KBM-7 (cell line): ENCODE results near the gene CEMIP.

ENCODE experiments used
- DNase-seq: peaks from one replicate; pipeline ENCODE4 v3.0.0-alpha.2; 2015
- in situ Hi-C: fragments of 300-500 bp; cut with MboI; formaldehyde crosslinking; loops from 2 replicates; pipeline ENCODE4 v1.14.3; 2020; ENCODE audit warnings: low sequenced_read_pairs, low pct_unique_long_range_greater_than_20kb, mixed read lengths

The CEMIP gene

DNA sequence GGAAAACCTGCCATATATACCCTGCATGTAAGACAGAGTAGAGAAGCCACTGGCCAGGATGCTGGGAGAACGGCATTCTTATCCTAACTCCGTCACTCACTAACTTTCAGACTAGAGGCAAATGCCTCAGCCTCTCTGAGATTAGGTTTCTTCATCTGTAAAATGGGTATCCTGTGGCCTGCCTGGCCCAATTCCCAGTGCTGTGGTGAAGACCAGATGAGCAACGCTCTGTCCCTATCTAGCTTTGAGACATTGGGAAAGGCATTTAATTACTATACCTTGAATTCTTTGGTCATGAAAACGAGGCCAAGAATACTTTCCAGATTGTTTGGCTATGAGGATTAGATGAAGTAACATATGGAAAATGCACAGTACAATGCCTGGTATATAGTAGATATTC lies 35.9 kb downstream of the CEMIP start:
- in situ Hi-C loops = no loop called here
- DNase-seq = no peak

DNA sequence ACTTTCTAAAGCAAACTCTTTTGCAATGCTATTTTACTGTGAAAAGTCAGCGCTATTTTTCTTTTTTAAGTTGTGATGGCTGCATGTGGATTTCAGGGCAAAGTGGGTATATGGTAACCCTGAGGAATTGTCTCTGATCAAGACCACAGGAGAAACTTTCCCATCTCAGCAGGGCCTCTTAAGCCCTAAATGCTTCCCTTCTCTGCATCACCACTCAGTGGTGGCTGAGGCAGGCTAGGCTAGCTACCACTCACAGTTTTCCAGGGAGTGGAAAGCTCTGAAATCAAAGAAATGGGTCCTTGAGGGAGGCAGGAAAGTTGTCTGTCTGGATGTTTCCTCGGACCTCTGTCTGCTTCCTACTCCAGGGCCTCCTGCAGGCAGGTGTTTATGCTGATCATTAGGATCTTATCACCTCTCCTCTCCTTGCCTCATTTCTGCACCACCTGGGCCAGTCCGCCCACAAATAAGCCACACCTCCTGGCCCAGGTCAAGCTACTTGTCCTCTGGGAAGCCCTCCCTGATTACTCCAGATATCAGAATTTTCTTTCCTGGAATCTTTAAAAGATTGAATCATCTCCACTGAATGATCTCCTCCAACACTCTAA lies 37.0 kb downstream of the CEMIP start:
- DNase-seq = no peak
- in situ Hi-C loops = no loop called here

DNA sequence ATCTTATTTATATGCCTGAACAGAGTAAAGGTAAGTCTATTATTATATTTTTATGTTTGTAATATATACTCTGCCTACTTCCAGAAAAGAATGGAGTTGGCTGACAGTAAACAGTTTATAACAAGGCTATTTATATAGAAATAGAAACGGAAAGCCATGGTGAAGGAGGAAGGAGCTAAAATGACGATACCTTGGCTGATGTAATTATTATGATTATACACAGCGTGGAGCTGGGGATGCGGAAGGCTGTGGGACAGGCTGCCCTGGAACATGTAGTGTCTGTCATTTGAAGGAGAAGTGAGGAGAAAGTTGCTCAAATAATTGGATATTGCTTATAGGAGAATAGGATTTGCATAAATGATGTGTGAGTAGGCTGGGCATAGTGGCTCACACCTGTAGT lies 37.8 kb downstream of the CEMIP start:
- no peak for DNase-seq
- in situ Hi-C loops = no loop called here

DNA sequence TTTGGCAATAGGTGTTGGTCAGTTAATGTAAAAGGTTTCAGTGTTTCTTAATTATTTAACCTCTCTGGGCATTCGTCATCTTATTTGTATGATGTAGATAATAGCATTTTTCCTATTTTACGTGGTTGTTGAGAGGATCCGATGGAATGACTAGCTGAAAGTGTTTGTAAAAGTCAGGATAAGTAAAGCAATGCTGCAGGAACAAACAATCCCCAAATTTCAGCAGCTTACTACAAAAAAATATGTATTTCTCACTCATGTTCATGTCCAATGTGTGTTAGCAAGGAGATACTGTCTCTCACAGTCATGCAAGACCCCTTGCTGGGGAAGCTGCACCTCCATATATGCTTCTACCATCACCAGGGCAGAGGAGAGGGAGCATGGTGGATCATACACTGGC lies 38.7 kb downstream of the CEMIP start:
- no peak for DNase-seq
- in situ Hi-C loops = no loop called here

DNA sequence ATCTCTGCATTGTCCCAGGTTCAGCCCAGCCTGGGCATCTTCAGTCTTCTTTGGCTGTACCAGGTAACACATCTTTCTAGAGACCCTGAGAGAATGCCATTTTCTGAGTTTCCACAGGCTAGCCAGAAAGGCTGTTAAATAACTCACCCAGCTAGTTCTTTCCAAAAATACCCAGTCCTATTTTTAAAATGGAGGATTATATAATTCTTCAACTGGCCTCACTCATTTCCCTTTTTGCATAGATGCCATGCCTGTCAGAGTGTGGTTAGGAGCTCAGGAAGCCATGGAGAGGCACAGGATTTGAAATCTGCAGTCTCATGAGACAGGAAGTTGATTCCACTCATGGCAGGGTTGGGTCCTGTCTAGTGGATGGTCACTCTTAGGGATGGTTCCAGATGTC lies 39.8 kb downstream of the CEMIP start:
- in situ Hi-C loops = no loop called here
- DNase-seq = peak; percentile 28

DNA sequence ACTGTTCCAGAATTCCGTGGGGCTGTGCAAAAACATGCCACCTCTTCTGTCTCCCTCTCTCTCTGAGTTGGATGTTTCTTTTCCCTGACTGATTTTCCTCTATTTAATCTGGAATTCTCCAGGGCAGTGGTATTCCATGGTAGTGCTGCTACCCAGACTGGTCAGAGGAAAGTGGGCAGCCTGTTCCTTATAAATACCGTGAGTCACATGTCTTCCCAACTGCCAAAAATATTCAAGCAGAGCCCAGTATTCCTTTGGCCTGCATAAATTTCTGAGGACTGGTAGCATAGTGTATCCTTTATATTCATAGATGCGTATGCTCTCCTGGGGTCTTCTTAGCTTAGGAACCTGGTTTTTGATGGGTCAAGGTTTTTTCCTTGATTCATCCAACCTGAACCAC lies 40.9 kb downstream of the CEMIP start:
- in situ Hi-C loops = no loop called here
- DNase-seq = no peak

DNA sequence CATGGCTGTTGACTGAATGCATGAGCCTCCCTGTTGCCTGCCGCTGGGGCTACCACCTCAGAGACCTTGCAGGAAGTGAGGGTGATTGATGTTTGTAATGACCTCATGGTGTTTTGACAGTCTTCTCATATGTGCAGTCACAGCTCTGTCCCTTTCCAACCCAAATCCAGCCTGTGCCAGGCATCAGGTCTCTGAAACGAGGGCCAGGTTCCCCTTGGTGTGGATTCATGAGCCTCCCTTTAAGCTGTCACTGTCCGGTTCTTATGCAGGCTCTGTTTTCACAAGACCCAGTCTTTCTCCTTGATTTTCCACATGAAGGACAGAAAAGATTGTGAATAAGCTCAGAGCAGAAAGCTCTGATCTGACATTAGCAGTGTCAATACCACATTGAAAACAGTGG lies 43.1 kb downstream of the CEMIP start:
- in situ Hi-C loops = no loop called here
- no peak for DNase-seq

DNA sequence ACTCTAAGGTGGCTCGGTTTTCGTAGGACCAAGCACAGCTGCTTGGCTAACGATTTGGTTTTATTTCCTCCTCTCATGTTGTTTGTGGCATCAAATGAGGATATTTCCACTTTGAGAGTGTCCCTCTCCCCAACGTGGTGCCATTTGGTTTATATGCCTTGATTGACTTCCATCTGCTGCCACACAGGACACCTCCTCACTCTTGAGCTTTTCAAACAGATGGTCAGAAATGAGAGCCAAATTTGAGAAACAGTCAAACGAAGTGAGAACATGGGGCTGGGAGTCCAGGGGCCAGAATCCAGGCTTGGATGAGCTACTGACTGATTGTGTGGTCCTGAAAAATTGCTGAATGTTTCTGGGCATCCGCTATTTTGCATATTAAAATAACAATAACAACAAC lies 43.5 kb downstream of the CEMIP start:
- no peak for DNase-seq

DNA sequence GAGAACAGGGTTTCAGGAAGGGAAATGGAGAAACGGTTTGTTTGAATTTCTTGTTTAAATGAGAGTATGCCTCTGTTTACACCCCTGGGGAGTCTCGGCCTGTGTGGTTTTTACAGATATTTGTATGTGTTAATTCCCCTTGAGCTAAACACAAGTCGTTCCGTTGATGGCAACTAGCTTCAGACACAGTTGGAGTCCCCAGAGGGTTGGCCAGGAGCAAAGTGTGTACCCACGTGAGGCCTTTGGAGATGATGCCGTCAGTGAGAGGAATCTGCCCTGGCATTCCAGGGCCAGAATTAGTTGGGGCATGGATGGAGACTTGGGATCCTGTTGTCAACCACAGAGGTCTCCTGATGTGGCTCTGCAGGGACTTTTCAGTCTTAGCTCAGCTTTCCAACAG lies 44.0 kb downstream of the CEMIP start:
- in situ Hi-C loops = no loop called here
- DNase-seq = no peak

More for the DNA sequence above, 43.5 kb downstream of the CEMIP start:
- in situ Hi-C loops = no loop called here

DNA sequence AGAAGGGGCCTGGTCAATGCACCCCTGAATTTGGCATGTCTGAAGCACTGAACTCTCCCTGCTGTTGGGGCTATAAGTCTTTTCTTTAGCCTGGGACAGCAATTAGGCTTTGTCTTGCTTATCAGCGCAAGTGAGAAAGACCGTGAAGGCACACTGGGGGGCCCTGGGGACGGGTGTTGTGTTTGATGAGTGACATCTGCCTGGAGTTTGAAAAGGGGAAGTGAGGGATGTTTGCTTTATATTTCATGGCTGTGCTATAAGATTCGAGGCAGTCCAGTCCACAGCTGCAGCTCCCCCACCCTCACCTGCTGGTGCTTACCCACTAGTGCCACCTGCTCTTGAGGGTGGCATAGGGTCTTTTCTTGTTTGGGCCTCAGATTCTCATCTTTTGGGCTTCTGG lies 44.8 kb downstream of the CEMIP start:
- in situ Hi-C loops = no loop called here
- peak; percentile 12 for DNase-seq

DNA sequence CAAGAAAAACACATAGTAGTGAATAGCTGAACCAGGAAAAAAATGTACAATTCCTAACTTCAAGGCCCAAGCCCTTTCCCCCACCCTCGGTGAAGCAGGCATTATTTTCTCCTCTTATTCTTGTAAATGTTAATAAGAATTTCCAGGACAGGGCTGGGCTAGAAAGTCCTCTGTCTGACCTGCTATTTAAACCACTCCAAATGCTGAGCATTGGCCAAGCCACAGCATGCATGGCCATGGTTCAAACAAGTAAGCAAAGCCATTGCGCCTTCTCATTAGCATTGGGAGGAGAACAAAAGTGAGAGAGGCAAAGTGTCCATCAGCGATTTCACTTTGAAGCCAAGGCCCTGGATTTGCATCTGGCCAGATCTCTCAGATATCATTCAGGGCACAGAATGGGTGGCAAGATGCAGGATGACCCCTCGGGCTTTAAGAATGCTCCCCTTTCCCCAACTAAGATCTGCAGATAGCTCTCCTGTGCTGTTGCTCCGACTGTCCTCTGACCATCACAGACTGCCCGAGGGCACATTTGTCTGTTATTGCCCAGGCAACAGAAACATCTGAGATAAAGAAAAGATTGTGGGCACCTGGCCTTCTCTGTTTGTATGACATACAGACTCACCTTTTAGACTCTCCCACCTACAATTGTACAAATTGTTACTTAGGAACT lies 46.3 kb downstream of the CEMIP start:
- in situ Hi-C loops = no loop called here
- no peak for DNase-seq

DNA sequence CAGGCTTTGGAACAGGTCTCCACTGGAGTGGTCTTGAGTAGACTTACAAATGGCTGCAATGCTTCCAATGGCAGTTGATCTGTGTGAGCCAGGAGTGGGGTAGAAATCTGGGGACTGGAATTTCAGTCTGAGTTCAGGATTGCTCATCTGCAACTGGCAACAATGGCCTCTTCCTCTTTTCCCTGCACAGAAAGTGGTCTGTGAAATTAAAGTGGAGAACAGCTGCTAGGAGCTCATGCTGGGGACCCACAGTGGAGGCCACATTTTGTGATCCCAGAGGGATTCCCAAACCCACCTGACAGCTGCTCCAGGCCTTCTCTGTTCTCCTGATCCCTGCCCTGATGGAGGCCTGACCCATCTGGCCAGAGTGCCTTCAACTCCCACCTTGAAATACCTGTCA lies 49.6 kb downstream of the CEMIP start:
- DNase-seq = peak; percentile 13
- in situ Hi-C loops = no loop called here

DNA sequence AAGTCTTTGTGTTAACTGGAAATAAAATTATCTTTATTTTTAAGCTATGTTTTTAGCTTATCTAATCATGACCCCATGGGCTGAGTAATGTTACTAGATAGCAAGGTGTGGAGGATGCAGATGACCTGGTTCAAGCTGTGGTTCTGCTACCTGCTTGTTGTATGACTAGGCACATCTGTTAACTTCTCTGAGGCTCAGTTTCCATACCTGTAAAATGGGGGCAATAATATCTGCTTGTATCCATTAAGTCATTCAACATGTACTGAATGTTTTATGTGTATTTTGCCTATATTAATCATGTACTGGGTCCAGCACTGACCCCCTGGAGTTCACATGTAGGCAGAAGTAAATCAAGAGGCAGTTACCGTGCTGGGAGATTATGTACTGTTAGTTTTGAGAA lies 51.5 kb downstream of the CEMIP start:
- in situ Hi-C loops = no loop called here
- no peak for DNase-seq

DNA sequence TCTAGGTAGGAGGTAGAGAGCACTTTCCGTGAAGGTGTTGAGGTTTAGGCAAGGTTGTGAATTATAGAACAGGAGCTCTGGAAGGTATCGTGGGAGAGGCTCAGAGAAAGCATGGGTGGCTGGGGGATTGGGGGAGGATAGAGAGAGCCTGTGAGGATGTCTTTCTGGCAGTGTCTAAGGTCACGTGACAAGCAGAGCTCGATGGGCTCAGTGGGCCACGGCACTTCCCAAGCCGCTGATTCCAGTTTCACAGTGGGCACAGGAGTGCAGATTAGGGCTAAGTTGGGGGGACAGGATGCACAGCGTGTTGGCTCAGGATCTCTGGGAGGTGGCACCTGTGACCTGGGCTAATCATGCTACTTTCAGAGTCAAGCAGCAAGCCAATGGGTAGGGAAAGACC lies 52.0 kb downstream of the CEMIP start:
- in situ Hi-C loops = no loop called here
- no peak for DNase-seq

DNA sequence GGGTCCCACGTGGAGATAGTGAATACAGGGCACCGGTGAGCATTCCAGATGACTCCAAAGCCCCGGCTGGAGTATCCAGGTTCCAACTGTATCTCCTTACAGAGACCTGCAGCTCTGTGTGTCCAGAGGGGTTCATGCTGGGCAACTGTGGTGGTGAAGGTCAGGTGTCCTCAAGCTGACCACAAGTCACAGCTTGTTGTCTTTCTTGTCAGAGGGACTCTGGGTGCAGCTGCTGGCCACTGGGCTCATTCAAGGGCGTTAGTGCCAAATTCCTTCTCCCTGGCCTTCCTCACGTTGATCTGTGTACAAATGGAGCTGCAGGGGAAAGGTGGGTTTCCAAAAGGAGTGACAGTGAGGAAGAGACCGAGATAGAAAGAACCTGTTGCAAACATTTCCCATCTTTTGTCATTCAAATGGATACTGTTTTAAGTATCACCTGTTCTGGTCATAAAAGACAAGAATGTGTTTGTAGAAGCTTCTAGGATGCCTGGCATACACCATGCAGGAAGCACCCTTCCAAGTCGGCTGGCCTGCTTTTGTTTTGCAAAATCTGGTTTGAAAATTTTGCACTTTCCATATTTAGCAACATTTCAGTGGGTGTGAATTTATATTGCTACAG lies 52.5 kb downstream of the CEMIP start:
- in situ Hi-C loops = no loop called here
- no peak for DNase-seq

DNA sequence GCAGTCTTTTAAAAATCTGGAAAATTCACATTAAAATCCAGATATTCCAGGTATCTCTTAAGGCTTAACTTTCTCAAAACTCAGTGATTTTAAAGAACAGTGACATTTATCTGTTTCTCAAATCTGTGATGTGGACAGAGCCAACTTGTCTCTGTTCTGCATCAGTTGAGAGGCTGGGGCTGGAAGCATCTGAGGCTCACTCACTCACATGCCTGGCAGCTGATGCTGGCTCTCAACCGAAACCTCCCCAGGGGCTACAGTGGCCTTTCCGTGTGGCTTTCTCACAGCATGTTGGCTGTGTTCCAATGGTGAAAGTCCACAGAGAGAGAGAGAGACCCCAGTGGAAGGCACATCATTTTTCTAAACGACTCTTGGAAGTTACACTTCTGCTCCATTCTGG lies 53.5 kb downstream of the CEMIP start:
- in situ Hi-C loops = no loop called here
- DNase-seq = no peak

DNA sequence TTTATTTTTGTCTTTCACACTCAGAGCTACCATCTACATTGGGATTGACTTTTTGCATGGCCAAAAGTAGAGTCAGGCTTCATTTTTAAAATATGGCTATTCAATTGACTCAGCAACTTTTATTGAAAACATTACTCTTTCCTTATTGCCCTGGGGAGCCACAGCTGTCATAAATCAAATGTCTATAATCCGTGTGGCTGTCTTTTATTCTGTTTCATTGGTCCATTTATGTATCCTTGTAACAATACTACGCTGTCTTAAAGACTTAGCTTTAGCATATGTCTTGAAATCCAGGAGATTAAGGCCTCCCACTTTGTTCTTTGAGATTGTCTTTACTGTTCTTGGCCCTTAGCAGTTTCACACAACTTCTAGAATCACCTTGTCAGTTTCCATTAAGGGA lies 55.2 kb downstream of the CEMIP start:
- in situ Hi-C loops = no loop called here
- DNase-seq = no peak

DNA sequence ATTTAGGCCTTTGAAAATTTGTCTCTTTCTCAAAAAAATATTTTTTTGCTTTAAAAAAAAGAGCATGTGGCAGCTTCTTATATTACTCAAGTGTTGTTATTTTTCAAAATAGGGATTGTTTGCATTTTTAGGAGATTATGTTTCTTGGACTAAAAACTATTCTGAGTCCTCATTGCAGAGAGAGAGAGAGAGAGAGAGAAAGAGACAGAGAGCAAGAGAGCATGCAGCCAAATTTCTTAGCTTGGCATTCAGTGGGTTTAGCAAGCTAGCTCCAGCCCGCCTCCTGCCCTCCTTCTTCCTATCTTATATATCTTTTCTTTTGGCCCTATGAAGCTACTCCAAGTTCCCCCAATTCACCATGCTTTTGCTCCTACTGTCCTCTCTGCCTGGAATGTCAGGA lies 55.7 kb downstream of the CEMIP start:
- in situ Hi-C loops = no loop called here
- DNase-seq = no peak

DNA sequence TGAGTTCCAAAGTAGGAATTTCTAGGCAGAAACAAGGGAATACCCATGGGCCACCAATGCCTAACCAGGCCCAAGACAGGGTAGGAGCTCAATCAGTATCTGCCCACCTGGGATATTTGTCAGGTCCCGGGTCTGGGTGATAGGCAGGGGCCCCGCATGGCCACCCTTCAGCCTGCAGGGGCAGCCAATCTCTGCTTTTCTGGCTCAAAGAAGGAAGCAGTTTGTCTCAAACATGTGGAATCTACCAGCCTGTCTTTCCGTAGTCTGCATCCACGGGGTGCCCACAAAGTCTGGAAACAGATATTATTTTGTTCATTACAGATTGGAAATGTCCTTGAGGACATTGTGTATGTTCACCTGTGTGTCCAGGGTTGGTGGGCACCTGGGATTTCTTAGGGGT lies 56.2 kb downstream of the CEMIP start:
- in situ Hi-C loops = no loop called here
- no peak for DNase-seq

DNA sequence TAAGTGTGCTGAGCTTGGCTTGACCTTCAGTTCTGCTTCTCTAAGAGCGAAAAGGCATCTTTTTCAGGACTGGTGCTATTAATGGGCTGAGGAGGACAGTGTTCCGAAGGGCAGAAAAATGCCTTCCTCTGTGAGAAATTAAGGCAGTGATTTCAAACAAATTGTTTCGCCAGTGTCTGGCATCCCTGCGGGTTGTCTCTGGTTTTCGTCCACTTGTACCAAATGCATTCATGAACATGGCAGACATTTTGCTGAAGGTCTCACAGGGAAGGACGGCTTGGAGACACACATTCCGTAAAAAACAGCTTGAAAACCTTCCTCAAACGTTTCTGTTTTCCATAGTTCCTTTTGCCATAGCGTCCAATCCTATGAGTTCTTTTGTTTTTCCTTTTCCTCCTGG lies 57.1 kb downstream of the CEMIP start:
- in situ Hi-C loops = no loop called here
- no peak for DNase-seq

DNA sequence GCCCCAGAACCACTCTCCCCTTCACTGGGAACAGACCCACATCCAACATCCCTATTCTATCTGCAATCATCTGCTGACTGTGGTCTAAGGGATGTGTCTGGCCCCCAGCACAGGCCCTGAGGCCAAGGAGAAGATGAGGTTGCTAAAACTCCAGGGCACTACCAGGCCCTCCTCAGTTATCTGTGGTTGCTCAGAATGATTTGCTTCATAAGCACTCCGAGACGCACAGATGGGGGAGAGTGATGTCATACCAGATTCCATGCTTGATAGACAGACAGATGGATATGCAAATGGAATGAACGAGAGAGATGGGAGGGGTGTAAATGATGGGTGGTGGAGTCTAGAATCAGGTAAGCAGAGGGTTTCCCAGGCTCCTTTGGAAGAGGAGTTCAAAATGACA lies 57.8 kb downstream of the CEMIP start:
- DNase-seq = no peak
- in situ Hi-C loops = no loop called here
